ENCODE measurements around the gene CD52.

Gene CD52

DNA sequence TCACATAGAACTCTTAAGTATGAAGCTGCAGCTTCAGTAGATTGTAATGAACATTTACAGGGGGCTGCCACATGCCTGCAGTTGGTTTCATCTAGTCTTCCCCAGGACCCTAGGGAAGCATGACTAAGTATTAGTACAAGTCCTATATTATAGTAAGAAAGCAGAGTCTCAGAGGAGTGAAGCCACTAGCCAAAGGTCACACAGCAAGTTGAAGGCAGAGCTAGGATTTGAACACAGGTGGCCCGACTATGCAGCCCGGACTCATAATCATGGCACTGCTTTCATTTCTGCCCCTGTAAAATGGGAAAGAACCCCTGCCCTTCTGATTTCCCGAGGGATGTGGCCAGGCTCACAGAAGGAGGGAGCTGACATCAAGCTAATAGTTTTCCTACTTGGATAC is 44.6 kb downstream of the CD52 start:
- Histone ChIP-seq H3K9me3 (ENCODE audit: control insufficient read depth in 5 of 5, low read length in 5 of 5) (no peaks in the 10 kb centered on the region), H3K36me3 (ENCODE audit: control insufficient read depth in 5 of 5, insufficient read depth in 5 of 5, low read length in 5 of 5) (no peaks in the 10 kb centered on the region), H3K27ac (ENCODE audit: low read depth, low read length) (no peak overlapping the region), H3K9ac (ENCODE audit: low read length in 5 of 5) (no peak overlapping the region), H3K27me3 (ENCODE audit: control insufficient read depth in 5 of 5, insufficient read depth in 4 of 5, low read length in 5 of 5) (peaks cover 33 to 54% (median 49%) of the 10 kb centered on the region in 5 donors), H3K4me3 (ENCODE audit: low read depth in 1 of 5, low read length in 5 of 5) (no peak overlapping the region), H3K4me1 (ENCODE audit: control insufficient read depth in 5 of 5, insufficient read depth in 5 of 5, low read length in 5 of 5) (peaks cover 0 to 11% (median 11%) of the 10 kb centered on the region in 5 donors)

DNA sequence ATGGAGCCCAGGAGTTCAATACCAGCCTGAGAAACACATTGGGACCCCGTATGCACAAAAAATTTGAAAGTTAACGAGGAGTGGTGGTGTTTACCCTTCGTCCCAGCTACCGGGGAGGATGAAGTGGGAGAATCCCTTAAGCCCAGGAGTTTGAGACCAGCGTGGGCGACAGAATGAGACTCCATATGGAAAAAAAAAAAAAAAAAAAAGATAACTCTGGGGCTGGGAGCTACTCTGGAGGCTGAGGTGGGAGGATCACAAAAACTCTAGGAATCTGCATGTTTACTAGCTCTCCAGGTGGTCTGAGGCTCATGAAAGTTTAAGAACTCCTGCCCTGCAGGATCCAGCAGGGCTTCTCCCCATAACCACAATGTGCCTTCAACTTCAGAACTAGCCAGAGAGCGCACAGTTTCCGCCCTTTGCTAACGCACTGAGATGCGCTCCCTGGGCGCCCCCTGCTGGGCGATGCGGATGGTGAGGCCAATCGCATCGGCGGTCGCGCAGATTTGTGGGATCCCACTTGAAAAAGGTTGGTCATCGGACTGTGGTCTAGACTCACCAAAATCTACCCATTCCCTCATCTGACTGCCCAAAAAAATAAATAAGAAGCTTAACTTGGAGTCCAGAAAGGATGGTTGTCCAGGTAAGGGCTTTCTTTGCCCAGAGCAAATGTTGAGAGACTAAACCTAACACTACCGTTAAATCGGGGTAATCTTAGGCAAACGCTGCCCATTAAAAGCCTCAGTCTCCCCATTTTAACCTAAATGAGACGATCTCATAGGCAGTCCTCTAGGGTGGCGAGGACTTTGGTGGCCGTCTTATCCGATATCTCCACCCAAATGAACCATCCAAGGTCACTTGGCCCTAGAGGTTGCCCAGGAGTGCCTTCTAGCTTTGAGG is 46.0 kb downstream of the CD52 start:
- peaks cover 32 to 52% (median 48%) of the 10 kb centered on the region in 5 donors for H3K27me3 ChIP-seq (ENCODE audit: control insufficient read depth in 5 of 5, insufficient read depth in 4 of 5, low read length in 5 of 5)
- no peaks in the 10 kb centered on the region for H3K36me3 ChIP-seq (ENCODE audit: control insufficient read depth in 5 of 5, insufficient read depth in 5 of 5, low read length in 5 of 5)
- H3K4me3 ChIP-seq (ENCODE audit: low read depth in 1 of 5, low read length in 5 of 5): no peak overlapping the region
- no peak overlapping the region for H3K27ac ChIP-seq (ENCODE audit: low read depth, low read length)
- no peaks in the 10 kb centered on the region for H3K9me3 ChIP-seq (ENCODE audit: control insufficient read depth in 5 of 5, low read length in 5 of 5)
- H3K9ac ChIP-seq (ENCODE audit: low read length in 5 of 5): no peak overlapping the region
- H3K4me1 ChIP-seq (ENCODE audit: control insufficient read depth in 5 of 5, insufficient read depth in 5 of 5, low read length in 5 of 5): peaks cover 0 to 11% (median 11%) of the 10 kb centered on the region in 5 donors

DNA sequence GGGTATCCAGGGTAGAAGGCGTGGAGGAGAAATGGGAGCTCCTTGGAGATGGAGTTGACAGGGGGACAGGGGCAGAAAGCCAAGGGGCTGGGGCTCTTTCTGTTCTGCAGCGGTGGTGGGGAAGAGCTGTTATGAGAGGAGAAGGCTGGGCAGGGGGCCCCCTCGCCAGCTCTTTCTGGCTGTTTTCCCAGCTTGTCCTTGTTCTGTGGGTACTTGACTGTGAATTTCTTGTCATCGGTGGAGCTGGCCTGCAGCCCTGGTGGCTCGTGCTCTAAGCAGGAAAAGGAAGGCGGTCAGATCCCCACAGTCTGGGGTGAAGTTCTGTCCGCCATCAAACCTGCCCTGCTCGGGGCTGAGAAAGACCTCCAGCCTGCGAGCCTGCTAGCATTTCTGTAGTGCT is 47.2 kb downstream of the CD52 start:
- Histone ChIP-seq H3K27me3 (ENCODE audit: control insufficient read depth in 5 of 5, insufficient read depth in 4 of 5, low read length in 5 of 5) (peaks cover 29 to 46% (median 42%) of the 10 kb centered on the region in 5 donors), H3K9ac (ENCODE audit: low read length in 5 of 5) (no peak overlapping the region), H3K4me1 (ENCODE audit: control insufficient read depth in 5 of 5, insufficient read depth in 5 of 5, low read length in 5 of 5) (peaks cover 0 to 11% (median 10%) of the 10 kb centered on the region in 5 donors), H3K9me3 (ENCODE audit: control insufficient read depth in 5 of 5, low read length in 5 of 5) (no peaks in the 10 kb centered on the region), H3K27ac (ENCODE audit: low read depth, low read length) (no peak overlapping the region), H3K36me3 (ENCODE audit: control insufficient read depth in 5 of 5, insufficient read depth in 5 of 5, low read length in 5 of 5) (no peaks in the 10 kb centered on the region), H3K4me3 (ENCODE audit: low read depth in 1 of 5, low read length in 5 of 5) (no peak overlapping the region)

DNA sequence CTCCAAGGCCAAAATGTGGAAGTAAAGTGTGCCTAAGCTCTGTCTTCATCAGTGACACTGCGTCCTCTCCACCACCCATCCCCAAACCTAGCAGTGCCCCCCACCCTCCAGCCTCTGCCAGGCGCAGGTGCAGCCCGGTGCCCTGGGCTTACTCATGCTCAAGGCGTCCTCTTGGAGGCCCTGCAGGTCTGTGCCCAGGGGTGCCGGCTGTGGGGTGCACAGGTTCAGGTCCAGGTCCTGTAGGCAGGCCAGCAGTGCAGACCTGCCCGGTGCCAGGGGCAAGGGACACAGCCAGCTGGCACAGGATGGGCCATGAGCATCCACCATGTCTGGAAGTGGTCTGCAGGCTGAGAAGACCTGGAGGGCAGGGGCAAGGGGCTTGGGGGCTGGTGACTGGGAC is 49.7 kb downstream of the CD52 start:
- no peak overlapping the region for H3K27ac ChIP-seq (ENCODE audit: low read depth, low read length)
- no peak overlapping the region for H3K9ac ChIP-seq (ENCODE audit: low read length in 5 of 5)
- peaks cover 8 to 27% (median 20%) of the 10 kb centered on the region in 5 donors for H3K27me3 ChIP-seq (ENCODE audit: control insufficient read depth in 5 of 5, insufficient read depth in 4 of 5, low read length in 5 of 5)
- no peaks in the 10 kb centered on the region for H3K4me1 ChIP-seq (ENCODE audit: control insufficient read depth in 5 of 5, insufficient read depth in 5 of 5, low read length in 5 of 5)
- no peak overlapping the region for H3K4me3 ChIP-seq (ENCODE audit: low read depth in 1 of 5, low read length in 5 of 5)
- H3K36me3 ChIP-seq (ENCODE audit: control insufficient read depth in 5 of 5, insufficient read depth in 5 of 5, low read length in 5 of 5): no peaks in the 10 kb centered on the region
- H3K9me3 ChIP-seq (ENCODE audit: control insufficient read depth in 5 of 5, low read length in 5 of 5): no peaks in the 10 kb centered on the region

DNA sequence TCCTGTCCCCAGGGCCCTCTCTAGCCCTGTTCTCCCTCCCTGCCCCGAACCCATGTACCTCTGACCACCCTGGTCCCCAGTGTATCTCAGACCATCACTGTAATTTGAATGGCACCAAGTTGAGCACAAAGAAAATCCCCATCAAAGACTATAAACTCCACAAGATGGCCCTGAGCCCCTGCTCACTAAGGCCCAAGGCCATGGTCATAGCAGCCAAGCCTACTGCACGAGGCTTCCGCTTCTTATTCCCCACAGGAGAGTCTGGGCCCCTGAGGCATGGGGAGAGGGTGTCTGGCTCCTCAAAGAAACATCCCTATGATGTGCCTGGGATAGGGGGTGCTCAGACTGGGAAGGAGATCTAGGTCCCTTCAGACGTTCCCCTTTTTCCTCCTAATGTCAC is 50.2 kb downstream of the CD52 start:
- Histone ChIP-seq H3K36me3 (ENCODE audit: control insufficient read depth in 5 of 5, insufficient read depth in 5 of 5, low read length in 5 of 5) (no peaks in the 10 kb centered on the region), H3K4me1 (ENCODE audit: control insufficient read depth in 5 of 5, insufficient read depth in 5 of 5, low read length in 5 of 5) (no peaks in the 10 kb centered on the region), H3K9ac (ENCODE audit: low read length in 5 of 5) (no peak overlapping the region), H3K9me3 (ENCODE audit: control insufficient read depth in 5 of 5, low read length in 5 of 5) (no peaks in the 10 kb centered on the region), H3K4me3 (ENCODE audit: low read depth in 1 of 5, low read length in 5 of 5) (no peak overlapping the region), H3K27me3 (ENCODE audit: control insufficient read depth in 5 of 5, insufficient read depth in 4 of 5, low read length in 5 of 5) (peaks cover 5 to 24% (median 15%) of the 10 kb centered on the region in 5 donors), H3K27ac (ENCODE audit: low read depth, low read length) (no peak overlapping the region)

DNA sequence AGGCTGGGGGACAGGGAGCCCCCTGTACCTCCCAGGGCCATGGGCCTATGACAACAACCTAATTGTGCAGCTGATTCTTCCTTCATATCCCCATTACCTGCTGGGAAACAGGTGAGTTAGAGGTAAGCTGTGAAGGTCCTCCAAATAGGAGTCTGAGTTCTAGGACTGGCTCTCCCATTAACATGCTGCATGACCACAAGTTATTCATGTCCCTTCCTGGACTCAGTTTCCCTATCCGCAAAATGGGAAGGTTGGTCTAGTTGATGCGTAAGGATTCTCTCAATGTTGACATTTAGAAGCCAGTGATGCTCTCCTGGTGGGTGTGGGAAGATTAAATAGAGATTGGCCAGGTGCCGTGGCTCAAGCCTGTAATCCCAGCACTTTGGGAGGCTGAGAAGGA is 50.7 kb downstream of the CD52 start:
- no peak overlapping the region for H3K9ac ChIP-seq (ENCODE audit: low read length in 5 of 5)
- H3K27me3 ChIP-seq (ENCODE audit: control insufficient read depth in 5 of 5, insufficient read depth in 4 of 5, low read length in 5 of 5): peaks cover 4 to 24% (median 11%) of the 10 kb centered on the region in 5 donors
- H3K4me3 ChIP-seq (ENCODE audit: low read depth in 1 of 5, low read length in 5 of 5): no peak overlapping the region
- no peaks in the 10 kb centered on the region for H3K9me3 ChIP-seq (ENCODE audit: control insufficient read depth in 5 of 5, low read length in 5 of 5)
- no peak overlapping the region for H3K27ac ChIP-seq (ENCODE audit: low read depth, low read length)
- no peaks in the 10 kb centered on the region for H3K4me1 ChIP-seq (ENCODE audit: control insufficient read depth in 5 of 5, insufficient read depth in 5 of 5, low read length in 5 of 5)
- H3K36me3 ChIP-seq (ENCODE audit: control insufficient read depth in 5 of 5, insufficient read depth in 5 of 5, low read length in 5 of 5): no peaks in the 10 kb centered on the region

All from subcutaneous abdominal adipose tissue (tissue), 5 donors.